NCI-H526 treated with DMSO at 0.1 percent for 48 hours (cell line): ENCODE data around the gene ITCH.
"Not testable (repeated sequence)": the region's sequence is repeated elsewhere in the genome, so short reads cannot be mapped to it uniquely, and the experiment has no call there.

Experiments
- DNase-seq: peaks from one replicate; lab custom pipeline; 2025; lab: John Stamatoyannopoulos, UW

The ITCH gene

DNA sequence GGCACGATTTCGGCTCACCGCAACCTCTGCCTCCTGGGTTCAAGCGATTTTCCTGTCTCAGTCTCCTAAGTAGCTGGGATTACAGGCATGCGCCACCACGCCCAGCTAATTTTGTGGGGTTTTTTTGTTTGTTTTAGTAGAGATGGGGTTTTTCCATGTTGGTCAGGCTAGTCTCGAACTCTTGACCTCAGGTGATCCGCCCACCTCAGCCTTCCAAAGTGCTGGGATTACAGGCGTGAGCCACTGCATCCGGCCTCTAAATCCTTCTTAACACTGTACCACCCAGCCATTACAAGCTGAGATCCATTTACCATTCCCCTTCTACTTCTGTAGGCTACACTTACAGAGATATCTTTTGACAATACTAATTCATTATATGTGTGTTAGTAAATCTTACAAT lies 51.5 kb downstream of the ITCH start:
- DNase-seq: not testable (repeated sequence)

- no peak for DNase-seq
Measured at GRCh38 chr20:34415079-34415478, 52.0 kb downstream of the ITCH start.

DNA sequence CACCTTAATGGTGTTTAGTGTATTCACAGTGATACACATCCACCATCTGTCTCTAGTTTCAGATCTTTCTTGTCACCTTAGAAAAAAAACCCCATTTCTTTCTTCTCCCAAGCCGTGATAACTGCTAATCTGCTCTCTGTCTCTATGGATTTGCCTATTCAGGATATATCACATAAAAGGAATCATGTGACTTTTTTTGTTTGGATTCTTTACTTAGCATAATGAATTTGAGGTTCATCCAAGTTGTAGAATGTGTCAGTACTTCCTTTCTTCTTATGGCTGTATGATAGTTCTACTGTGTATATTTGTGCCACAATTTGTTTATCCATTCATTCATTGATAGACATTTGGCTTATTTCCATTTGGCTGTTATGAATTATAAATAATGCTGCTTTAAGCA lies 57.1 kb downstream of the ITCH start:
- DNase-seq: peak; percentile 43

DNA sequence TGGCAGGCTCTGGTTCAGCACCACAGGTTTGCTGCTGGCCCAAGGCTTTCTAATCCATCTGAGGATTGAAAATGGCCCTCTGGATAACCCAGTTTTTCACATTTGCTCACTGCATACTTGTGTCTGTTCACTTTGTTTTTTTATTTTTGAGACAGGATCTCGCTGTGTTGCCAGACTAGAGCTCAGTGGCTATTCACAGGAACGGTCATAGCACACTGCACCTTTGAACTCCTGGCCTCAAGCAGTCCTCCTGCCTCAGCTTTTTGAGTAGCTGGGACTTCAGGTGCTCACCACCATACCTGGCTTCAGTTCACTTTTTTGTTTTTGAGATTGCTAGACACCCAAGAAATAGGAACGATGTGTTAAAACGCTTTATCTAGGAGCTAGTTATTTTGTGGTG lies 57.9 kb downstream of the ITCH start:
- no peak for DNase-seq

- DNase-seq: no peak
Measured at GRCh38 chr20:34421766-34422466, 58.8 kb downstream of the ITCH start.

DNA sequence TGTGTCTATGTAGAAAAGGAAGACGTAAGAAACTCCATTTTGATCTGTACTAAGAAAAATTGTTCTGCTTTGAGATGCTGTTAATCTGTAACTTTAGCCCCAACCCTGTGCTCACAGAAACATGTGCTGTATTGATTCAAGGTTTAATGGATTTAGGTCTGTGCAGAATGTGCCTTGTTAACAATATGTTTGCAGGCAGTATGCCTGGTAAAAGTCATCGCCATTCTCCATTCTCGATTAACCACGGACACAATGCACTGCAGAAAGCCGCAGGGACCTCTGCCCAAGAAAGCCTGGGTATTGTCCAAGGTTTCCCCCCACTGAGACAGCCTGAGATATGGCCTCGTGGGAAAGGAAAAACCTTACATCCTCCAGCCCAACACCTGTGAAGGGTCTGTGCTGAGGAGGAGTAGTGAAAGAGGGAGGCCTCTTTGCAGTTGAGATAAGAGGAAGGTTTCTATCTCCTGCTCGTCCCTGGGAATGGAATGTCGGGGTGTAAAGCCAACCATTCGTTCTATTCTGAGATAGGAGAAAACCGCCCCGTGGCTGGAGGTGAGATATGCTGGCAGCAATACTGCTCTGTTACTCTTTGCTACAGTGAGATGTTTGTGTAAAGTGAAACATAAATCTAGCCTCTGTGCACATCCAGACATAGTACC lies 62.1 kb downstream of the ITCH start:
- not testable (repeated sequence) for DNase-seq

- no peak for DNase-seq
Measured at GRCh38 chr20:34426026-34426425, 63.0 kb downstream of the ITCH start.

DNA sequence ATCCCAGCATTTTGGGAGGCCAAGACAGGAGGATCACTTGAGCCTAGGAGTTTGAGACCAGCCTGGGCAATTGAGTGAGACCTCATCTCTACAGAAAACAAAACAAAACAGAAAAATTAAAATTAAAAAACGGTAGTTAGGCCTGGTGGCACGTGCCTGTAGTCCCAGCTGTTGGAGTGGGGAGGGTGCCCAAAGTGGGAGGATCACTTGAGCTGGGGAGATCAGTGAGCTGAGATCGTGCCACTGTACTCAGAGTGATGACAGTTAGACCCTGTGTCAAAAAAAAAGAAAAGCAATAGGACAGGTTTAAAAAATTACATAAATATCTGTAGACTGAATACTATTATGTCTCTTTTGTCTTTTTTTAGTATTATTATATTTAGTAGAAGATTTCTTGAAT lies 64.3 kb downstream of the ITCH start:
- DNase-seq: no peak

- no peak for DNase-seq
Measured at GRCh38 chr20:34427784-34428183, 64.7 kb downstream of the ITCH start.

DNA sequence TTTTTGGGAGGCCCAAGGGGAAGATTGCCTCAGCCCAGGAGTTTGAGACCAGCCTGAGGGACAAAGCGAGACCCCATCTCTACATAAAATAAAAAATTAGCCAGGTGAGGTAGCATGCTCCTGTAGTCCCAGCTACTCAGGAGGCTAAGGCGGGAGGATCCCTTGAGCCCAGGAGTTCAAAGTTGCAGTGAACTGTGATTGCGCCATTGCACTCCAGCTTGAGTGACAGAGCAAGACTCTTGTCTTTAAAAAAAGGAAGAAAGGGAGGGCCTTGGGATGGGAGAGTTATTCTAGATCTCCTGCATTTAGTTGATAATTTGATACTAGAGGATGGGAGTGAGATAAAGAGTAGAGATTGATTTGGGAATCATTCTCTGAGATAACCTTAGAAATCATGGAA lies 68.1 kb downstream of the ITCH start:
- DNase-seq: no peak

DNA sequence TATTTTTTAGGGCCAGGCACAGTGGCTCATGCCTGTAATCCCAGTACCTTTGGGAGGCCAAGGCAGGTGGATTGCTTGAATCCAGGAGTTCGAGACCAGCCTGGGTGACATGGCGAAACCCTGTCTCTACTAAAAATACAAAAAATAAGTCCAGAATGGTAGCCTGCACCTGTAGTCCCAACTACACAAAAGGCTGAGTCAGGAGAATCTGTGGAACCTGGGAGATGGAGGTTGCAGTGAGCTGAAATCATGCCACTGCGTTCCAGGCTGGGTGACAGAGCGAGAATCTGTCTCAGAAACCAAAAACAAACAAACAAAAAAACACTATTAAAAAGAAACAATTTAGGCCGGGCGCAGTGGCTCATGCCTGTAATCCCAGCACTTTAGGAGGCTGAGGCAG lies 69.6 kb downstream of the ITCH start:
- not testable (repeated sequence) for DNase-seq

- DNase-seq: no peak
Measured at GRCh38 chr20:34433391-34433790, 70.3 kb downstream of the ITCH start.

GRCh38 chr20:34435589-34435988 lies 72.5 kb downstream of the ITCH start:
- no peak for DNase-seq

- no peak for DNase-seq
Measured at GRCh38 chr20:34437330-34437986, 74.4 kb downstream of the ITCH start.

DNA sequence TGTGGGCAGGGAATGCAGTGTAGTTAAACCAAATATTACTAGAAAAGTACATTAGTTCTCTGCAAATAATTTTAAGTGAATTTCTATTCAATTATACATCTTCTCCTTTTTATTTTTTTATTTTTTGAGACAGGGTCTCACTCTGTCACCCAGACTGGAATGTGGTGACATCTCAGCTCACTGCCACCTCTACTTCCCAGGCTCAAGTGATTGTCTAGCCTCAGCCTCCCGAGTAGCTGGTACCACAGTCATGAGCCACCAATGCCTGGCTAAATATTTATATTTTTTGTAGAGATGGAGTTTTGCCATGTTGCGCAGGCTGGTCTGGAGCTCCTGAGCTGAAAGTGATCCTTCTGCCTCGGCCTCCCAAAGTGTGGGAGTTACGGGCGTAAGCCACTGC lies 76.1 kb downstream of the ITCH start:
- DNase-seq: no peak

GRCh38 chr20:34441423-34441822 lies 78.3 kb downstream of the ITCH start:
- not testable (repeated sequence) for DNase-seq

DNA sequence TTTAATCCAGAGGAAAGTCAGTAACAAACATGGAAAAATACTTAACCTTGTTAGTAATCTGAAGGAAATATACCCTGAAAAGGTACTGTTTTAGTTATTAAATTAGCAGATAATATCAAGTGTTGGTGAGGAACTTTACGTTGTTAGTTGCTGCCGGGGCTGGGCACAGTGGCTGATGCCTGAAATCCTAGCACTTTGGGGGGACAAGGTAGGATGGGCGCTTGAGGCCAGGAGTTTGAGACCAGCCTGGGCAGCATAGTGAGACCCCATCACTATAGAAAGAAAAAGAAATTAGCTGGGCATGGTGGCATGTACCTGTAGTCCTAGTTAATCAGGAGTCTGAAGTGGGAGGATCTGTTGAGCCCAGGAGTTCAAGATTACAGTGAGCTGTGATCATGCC lies 80.5 kb downstream of the ITCH start:
- DNase-seq: no peak

DNA sequence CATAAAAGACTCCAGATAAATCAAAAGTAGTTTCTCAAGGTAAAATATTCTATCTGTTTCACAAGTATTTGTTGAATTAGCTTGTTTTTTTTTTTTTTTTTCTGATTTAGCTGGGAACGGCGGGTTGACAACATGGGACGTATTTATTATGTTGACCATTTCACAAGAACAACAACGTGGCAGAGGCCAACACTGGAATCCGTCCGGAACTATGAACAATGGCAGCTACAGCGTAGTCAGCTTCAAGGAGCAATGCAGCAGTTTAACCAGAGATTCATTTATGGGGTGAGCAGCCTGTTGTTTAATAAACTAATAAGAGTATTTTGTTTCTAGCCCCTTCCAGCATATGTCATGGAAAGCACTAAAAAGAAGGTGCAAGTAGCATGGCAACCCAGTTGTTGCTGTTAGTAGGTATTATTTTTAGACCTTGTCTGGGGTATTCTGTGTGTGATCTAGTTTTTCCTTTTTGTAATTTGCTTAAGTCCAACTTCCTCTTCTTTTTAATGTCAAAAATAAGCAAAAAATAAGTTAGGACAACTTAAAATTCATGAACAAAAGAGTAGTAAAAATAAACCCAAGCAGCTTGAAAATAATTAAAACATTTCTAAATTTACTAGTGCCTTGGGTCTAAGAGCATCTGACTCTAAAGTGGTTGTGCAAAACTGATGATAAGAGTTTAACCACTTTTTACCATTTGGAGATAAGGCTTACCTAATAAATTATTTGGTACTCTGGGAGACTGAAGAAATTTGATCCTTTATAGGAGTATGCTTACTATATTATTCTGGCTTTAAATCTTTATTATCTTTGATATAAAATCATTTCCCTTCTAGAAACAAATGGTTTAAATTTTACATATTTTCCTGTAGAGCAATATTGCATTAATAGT lies 82.3 kb downstream of the ITCH start:
- DNase-seq: no peak

DNA sequence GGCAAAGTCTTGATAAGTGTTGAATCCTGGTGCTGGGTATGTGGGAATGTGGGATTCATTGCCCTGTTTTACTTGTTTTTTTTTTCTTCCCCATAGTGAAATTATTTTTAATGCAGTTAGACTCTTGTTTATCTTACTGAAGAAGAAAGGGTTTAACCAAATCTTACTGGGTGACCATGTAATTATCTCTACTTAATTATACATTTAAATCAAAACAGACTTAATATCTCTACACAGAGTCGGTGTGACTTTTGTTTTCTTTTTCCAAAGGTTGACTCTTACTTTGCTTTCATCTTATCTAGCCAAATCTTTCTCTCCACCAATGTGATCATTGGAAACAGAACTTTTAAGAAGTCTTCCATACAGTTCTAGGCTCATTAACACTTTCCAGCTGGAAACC lies 85.4 kb downstream of the ITCH start:
- no peak for DNase-seq

GRCh38 chr20:34449674-34450592 lies 86.9 kb downstream of the ITCH start:
- no peak for DNase-seq

GRCh38 chr20:34452281-34452982 lies 89.4 kb downstream of the ITCH start:
- DNase-seq: no peak
